ENCODE measurements around the gene SNAI3.

DNA sequence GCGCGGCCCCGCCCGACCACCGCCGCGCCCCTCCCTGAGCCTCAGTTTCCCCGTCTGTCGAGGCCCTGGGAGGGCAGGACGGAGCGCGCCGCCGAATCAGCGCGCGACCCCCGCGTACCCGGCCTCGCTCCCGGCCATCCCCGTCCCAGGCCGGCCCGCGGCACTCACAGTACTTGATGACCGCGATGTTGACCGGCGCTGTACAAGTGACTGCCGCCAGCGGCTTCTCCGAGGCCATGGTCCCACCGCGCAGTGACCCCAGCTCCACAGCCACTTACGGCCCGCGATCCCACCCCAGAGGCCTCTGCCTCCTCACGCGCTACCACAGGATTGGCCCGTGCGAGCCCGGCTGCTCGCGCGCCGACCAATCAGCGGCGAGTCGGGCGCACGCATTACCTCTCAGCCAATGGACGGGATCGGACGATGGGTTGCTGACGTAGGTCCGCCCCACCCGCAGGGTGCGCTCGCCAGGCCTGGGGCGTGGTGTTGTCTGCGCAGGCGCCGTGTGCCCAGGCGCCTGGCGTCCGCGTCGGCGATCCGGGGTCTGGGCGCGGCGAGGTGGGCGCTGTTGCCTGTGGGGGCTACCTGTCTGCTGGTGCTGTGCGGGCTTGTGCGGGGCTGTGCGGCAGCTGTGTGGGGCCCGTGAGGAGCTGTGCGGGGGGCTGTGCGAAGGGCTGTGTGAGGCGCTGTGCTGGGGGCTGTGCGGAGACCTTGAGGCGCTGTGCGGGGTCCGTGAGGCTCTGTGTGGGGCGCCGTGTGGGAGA, 23.3 kb downstream of the SNAI3 start, which contains the start of gene MVD:
- TF ChIP-seq, protein P1, sequence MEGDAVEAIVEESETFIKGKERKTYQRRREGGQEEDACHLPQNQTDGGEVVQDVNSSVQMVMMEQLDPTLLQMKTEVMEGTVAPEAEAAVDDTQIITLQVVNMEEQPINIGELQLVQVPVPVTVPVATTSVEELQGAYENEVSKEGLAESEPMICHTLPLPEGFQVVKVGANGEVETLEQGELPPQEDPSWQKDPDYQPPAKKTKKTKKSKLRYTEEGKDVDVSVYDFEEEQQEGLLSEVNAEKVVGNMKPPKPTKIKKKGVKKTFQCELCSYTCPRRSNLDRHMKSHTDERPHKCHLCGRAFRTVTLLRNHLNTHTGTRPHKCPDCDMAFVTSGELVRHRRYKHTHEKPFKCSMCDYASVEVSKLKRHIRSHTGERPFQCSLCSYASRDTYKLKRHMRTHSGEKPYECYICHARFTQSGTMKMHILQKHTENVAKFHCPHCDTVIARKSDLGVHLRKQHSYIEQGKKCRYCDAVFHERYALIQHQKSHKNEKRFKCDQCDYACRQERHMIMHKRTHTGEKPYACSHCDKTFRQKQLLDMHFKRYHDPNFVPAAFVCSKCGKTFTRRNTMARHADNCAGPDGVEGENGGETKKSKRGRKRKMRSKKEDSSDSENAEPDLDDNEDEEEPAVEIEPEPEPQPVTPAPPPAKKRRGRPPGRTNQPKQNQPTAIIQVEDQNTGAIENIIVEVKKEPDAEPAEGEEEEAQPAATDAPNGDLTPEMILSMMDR (IDR thresholded peaks at IDR 0.05 in 8 of 11, conservative IDR thresholded peaks at IDR 0.05 in 3 of 11) = peak in 1 of 11 experiments; percentile 55
- peak in 1 of 3 donors; percentile 76 for TF ChIP-seq POLR2A (IDR thresholded peaks at IDR 0.05)

Measured in spleen (tissue), 7 donors.